Effector memory CD8-positive, alpha-beta T cell (primary cell): ENCODE data around the gene CFTR.
"Not testable (repeated sequence)": the region's sequence is repeated elsewhere in the genome, so short reads cannot be mapped to it uniquely, and the experiment has no call there.

Experiments
- ATAC-seq: fragments of 150-1000 bp; cut with Tn5 transposase; replicated peaks from 2 replicates; pipeline ENCODE4 v1.10.0; 2021; ENCODE audit warnings: mild to moderate bottlenecking, moderate library complexity
- DNase-seq, 3 experiments: peaks; one replicate each; pipeline ENCODE4 v3.0.0; 2021
- H3K27ac Mint-ChIP-seq, 2 donors: one replicate each; pipeline ENCODE4 v1.8.0; 2022; ENCODE audit warnings: mild to moderate bottlenecking in 2 of 2, mixed read lengths in 2 of 2, moderate library complexity in 2 of 2
- H3K27me3 Mint-ChIP-seq, 2 donors: one replicate each; pipeline ENCODE4 v1.8.0; 2022; ENCODE audit warnings: mixed read lengths in 2 of 2
- H3K36me3 Mint-ChIP-seq: one replicate; pipeline ENCODE4 v1.8.0; 2022; ENCODE audit warnings: mild to moderate bottlenecking, moderate library complexity, mixed read lengths; ENCODE audit not compliant: insufficient read depth
- H3K4me1 Mint-ChIP-seq, 2 donors: one replicate each; pipeline ENCODE4 v1.8.0; 2022; ENCODE audit warnings: low read depth in 2 of 2, mixed read lengths in 2 of 2
- H3K4me3 Mint-ChIP-seq, 2 donors: one replicate each; pipeline ENCODE4 v1.8.0; 2022; ENCODE audit warnings: mild to moderate bottlenecking in 2 of 2, mixed read lengths in 2 of 2, moderate library complexity in 2 of 2
- H3K9me3 Mint-ChIP-seq, 2 donors: one replicate each; pipeline ENCODE4 v1.8.0; 2022; ENCODE audit warnings: mixed read lengths in 2 of 2
- total RNA-seq, 9 experiments: gene quantifications; one replicate each; lab custom pipeline; 2026; lab: John Stamatoyannopoulos, UW

The CFTR gene
- total RNA-seq: 0 to 0.67 (median 0) reads per million in 9 experiments

- ATAC-seq: no peak
- peaks cover 0 to 3% of the 10 kb centered on the region in 2 donors for H3K9me3 Mint-ChIP-seq
These were observed at the start of gene CFTR for GRCh38 chr7:117479225-117480054. TSS of gene CFTR (plus strand) at chr7:117480025. CDS start at chr7:117480095, 70 bp downstream.

GRCh38 chr7:117435475-117436043 is 44.3 kb upstream of the CFTR start:
- no peaks in the 10 kb centered on the region for H3K4me1 Mint-ChIP-seq
- no peak for ATAC-seq
- H3K4me3 Mint-ChIP-seq: no peak overlapping the region
- H3K36me3 Mint-ChIP-seq: no peaks in the 10 kb centered on the region
- H3K27me3 Mint-ChIP-seq: no peaks in the 10 kb centered on the region
- peaks cover 4 to 21% of the 10 kb centered on the region in 2 donors for H3K9me3 Mint-ChIP-seq
- no peak overlapping the region for H3K27ac Mint-ChIP-seq
- DNase-seq: no peak

More at GRCh38 chr7:117479225-117480054, at the start of gene CFTR:
- H3K27ac Mint-ChIP-seq: no peak within 1 kb of the TSS
- H3K27me3 Mint-ChIP-seq: peaks cover 6 to 17% of the 10 kb centered on the region in 2 donors
- H3K4me1 Mint-ChIP-seq: peaks cover 0 to 3% of the 10 kb centered on the region in 2 donors
- no peak for DNase-seq
- H3K4me3 Mint-ChIP-seq: no peak within 1 kb of the TSS
- H3K36me3 Mint-ChIP-seq: no peaks in the 10 kb centered on the region

- no peak overlapping the region for H3K27ac Mint-ChIP-seq
- no peak for DNase-seq
- no peak overlapping the region for H3K4me3 Mint-ChIP-seq
- peaks cover 8 to 14% of the 10 kb centered on the region in 2 donors for H3K9me3 Mint-ChIP-seq
- H3K27me3 Mint-ChIP-seq: no peaks in the 10 kb centered on the region
- no peaks in the 10 kb centered on the region for H3K4me1 Mint-ChIP-seq
- ATAC-seq: no peak
- H3K36me3 Mint-ChIP-seq: no peaks in the 10 kb centered on the region
These were observed 35.2 kb upstream of the CFTR start for GRCh38 chr7:117444646-117445045.

- Mint-ChIP-seq H3K9me3 (peaks cover 8 to 19% of the 10 kb centered on the region in 2 donors), H3K36me3 (no peaks in the 10 kb centered on the region)
These were observed 34.6 kb upstream of the CFTR start for GRCh38 chr7:117445206-117445605.

GRCh38 chr7:117446220-117446815 is 33.5 kb upstream of the CFTR start:
- Mint-ChIP-seq H3K27ac (no peak overlapping the region), H3K36me3 (no peaks in the 10 kb centered on the region), H3K9me3 (peaks cover 5 to 28% of the 10 kb centered on the region in 2 donors), H3K27me3 (no peaks in the 10 kb centered on the region), H3K4me3 (no peak overlapping the region), H3K4me1 (no peaks in the 10 kb centered on the region)
- DNase-seq (no peak), ATAC-seq (no peak)

More at GRCh38 chr7:117445206-117445605, 34.6 kb upstream of the CFTR start:
- no peaks in the 10 kb centered on the region for H3K4me1 Mint-ChIP-seq
- no peaks in the 10 kb centered on the region for H3K27me3 Mint-ChIP-seq
- no peak overlapping the region for H3K4me3 Mint-ChIP-seq
- ATAC-seq: no peak
- DNase-seq: no peak
- no peak overlapping the region for H3K27ac Mint-ChIP-seq

GRCh38 chr7:117448655-117449054 is 31.2 kb upstream of the CFTR start:
- DNase-seq (no peak), ATAC-seq (no peak)
- Mint-ChIP-seq H3K4me1 (no peaks in the 10 kb centered on the region), H3K27me3 (no peaks in the 10 kb centered on the region), H3K36me3 (no peaks in the 10 kb centered on the region), H3K27ac (no peak overlapping the region), H3K9me3 (peaks cover 5 to 26% of the 10 kb centered on the region in 2 donors), H3K4me3 (no peak overlapping the region)

- no peak overlapping the region for H3K27ac Mint-ChIP-seq
- no peak for DNase-seq
- H3K9me3 Mint-ChIP-seq: peaks cover 0 to 2% of the 10 kb centered on the region in 2 donors
- no peaks in the 10 kb centered on the region for H3K27me3 Mint-ChIP-seq
- H3K36me3 Mint-ChIP-seq: no peaks in the 10 kb centered on the region
- no peak overlapping the region for H3K4me3 Mint-ChIP-seq
- no peaks in the 10 kb centered on the region for H3K4me1 Mint-ChIP-seq
- ATAC-seq: no peak
These were observed 20.7 kb upstream of the CFTR start for GRCh38 chr7:117458977-117459583.

- Mint-ChIP-seq H3K9me3 (peaks cover 0 to 2% of the 10 kb centered on the region in 2 donors), H3K4me3 (no peak overlapping the region), H3K27me3 (no peaks in the 10 kb centered on the region), H3K4me1 (no peaks in the 10 kb centered on the region), H3K36me3 (no peaks in the 10 kb centered on the region), H3K27ac (no peak overlapping the region)
- ATAC-seq (no peak), DNase-seq (no peak)
These were observed 20.1 kb upstream of the CFTR start for GRCh38 chr7:117459735-117460134.

- H3K4me3 Mint-ChIP-seq, DNase-seq, H3K27ac Mint-ChIP-seq, H3K36me3 Mint-ChIP-seq, H3K9me3 Mint-ChIP-seq, H3K4me1 Mint-ChIP-seq, ATAC-seq, H3K27me3 Mint-ChIP-seq: not testable (repeated sequence)
These were observed 19.0 kb upstream of the CFTR start for GRCh38 chr7:117460815-117461214.

GRCh38 chr7:117468174-117468573 is 11.7 kb upstream of the CFTR start:
- no peaks in the 10 kb centered on the region for H3K9me3 Mint-ChIP-seq
- DNase-seq: no peak
- no peak overlapping the region for H3K4me3 Mint-ChIP-seq
- H3K4me1 Mint-ChIP-seq: no peaks in the 10 kb centered on the region
- no peak for ATAC-seq
- no peaks in the 10 kb centered on the region for H3K27me3 Mint-ChIP-seq
- peaks cover 5% of the 10 kb centered on the region for H3K36me3 Mint-ChIP-seq
- no peak overlapping the region for H3K27ac Mint-ChIP-seq

GRCh38 chr7:117470777-117471176 is 9.0 kb upstream of the CFTR start:
- H3K4me1 Mint-ChIP-seq: no peaks in the 10 kb centered on the region
- H3K36me3 Mint-ChIP-seq: peaks cover 5% of the 10 kb centered on the region
- H3K27ac Mint-ChIP-seq: no peak overlapping the region
- no peaks in the 10 kb centered on the region for H3K9me3 Mint-ChIP-seq
- ATAC-seq (no peak), DNase-seq (no peak)
- no peak overlapping the region for H3K4me3 Mint-ChIP-seq
- H3K27me3 Mint-ChIP-seq: no peaks in the 10 kb centered on the region

GRCh38 chr7:117472335-117472734 is 7.5 kb upstream of the CFTR start:
- no peaks in the 10 kb centered on the region for H3K27me3 Mint-ChIP-seq

GRCh38 chr7:117476557-117477215 is 3.1 kb upstream of the CFTR start:
- no peak overlapping the region for H3K4me3 Mint-ChIP-seq
- no peak for DNase-seq
- no peak overlapping the region for H3K27ac Mint-ChIP-seq
- no peaks in the 10 kb centered on the region for H3K36me3 Mint-ChIP-seq
- no peak for ATAC-seq
- peaks cover 0 to 2% of the 10 kb centered on the region in 2 donors for H3K9me3 Mint-ChIP-seq
- H3K4me1 Mint-ChIP-seq: peaks cover 0 to 3% of the 10 kb centered on the region in 2 donors
- peaks cover 6 to 17% of the 10 kb centered on the region in 2 donors for H3K27me3 Mint-ChIP-seq

More at GRCh38 chr7:117472335-117472734, 7.5 kb upstream of the CFTR start:
- H3K27ac Mint-ChIP-seq: no peak overlapping the region
- peaks cover 0 to 1% of the 10 kb centered on the region in 2 donors for H3K9me3 Mint-ChIP-seq
- H3K4me3 Mint-ChIP-seq: no peak overlapping the region
- no peak for DNase-seq
- H3K4me1 Mint-ChIP-seq: no peaks in the 10 kb centered on the region
- no peaks in the 10 kb centered on the region for H3K36me3 Mint-ChIP-seq
- ATAC-seq: no peak
